HepG2 (cell line): ENCODE results near the gene FAM24A. TPM values are rescaled to one million over a fixed set of nuclear protein-coding genes. Genes with fewer than 3 reads are reported as not detected.

Experiments
- ADNP ChIP-seq: sonication (generic); formaldehyde crosslinking; IDR thresholded peaks from 2 replicates; pipeline ENCODE4 v1.4.0; 2020; ENCODE audit warnings: missing genetic modification reagents
- ERF ChIP-seq: IDR thresholded peaks from 2 replicates; pipeline ENCODE4 v1.6.1; 2018; ENCODE audit warnings: missing biosample characterization, missing genetic modification reagents
- KDM1A ChIP-seq: IDR thresholded peaks from 2 replicates; pipeline ENCODE4 v1.6.1; 2016; ENCODE audit warnings: missing compliant biosample characterization
- NONO ChIP-seq, 2 experiments: fragments of 450-650 bp in 1 of 2; sonication (generic) in 1 of 2; formaldehyde crosslinking in 1 of 2; IDR thresholded peaks in 1 of 2; conservative IDR thresholded peaks in 1 of 2; 2 replicates each; pipeline versions ENCODE4 v1.6.1 to v1.8.0; 2017 to 2022; ENCODE audit warnings: mild to moderate bottlenecking in 1 of 2, missing genetic modification reagents in 1 of 2, moderate library complexity in 1 of 2
- NR2C2 ChIP-seq: sonication (generic); formaldehyde crosslinking; IDR thresholded peaks from 2 replicates; pipeline ENCODE4 v1.4.0; 2020; ENCODE audit warnings: missing genetic modification reagents, mild to moderate bottlenecking, moderate library complexity, borderline replicate concordance
- XRCC5 ChIP-seq: fragments of 200-400 bp; formaldehyde crosslinking; optimal IDR thresholded peaks from 2 replicates; pipeline ENCODE3; 2017; ENCODE audit warnings: mild to moderate bottlenecking, low read length
- ZNF20 ChIP-seq: sonication (generic); formaldehyde crosslinking; IDR thresholded peaks from 2 replicates; pipeline ENCODE4 v1.4.0; 2020; ENCODE audit warnings: mild to moderate bottlenecking, moderate library complexity, missing genetic modification reagents
- ZNF605 ChIP-seq: sonication (generic); formaldehyde crosslinking; IDR thresholded peaks from 2 replicates; pipeline ENCODE4 v1.8.0; 2022; ENCODE audit warnings: mild to moderate bottlenecking, missing genetic modification reagents
- ZNF652 ChIP-seq: IDR thresholded peaks from 2 replicates; pipeline ENCODE4 v1.6.1; 2016; ENCODE audit warnings: low read depth, borderline replicate concordance
- ZNF782 ChIP-seq: sonication (generic); formaldehyde crosslinking; IDR thresholded peaks from 2 replicates; pipeline ENCODE4 v1.4.0; 2020; ENCODE audit warnings: missing genetic modification reagents, mild to moderate bottlenecking, borderline replicate concordance
- ZNF839 ChIP-seq: sonication (generic); formaldehyde crosslinking; IDR thresholded peaks from 2 replicates; pipeline ENCODE4 v1.4.0; 2020; ENCODE audit warnings: missing genetic modification reagents, mild to moderate bottlenecking, borderline replicate concordance
- polyA plus RNA-seq, 8 experiments: library from polyadenylated mRNA; depleted of rRNA in 3 of 8; stranded (reverse) in 7 of 8; unstranded in 1 of 8; fragments of >200 nt; fragmentation: Illumina TruSeq in 4 of 8; extraction: Trizol in 4 of 8; gene quantifications; 2 replicates each; pipeline versions ENCODE4 v1.2.1 to v1.2.3, GENCODE V29; 2011 to 2016; ENCODE audit warnings: low read depth in 4 of 8, missing spikeins in 1 of 8, mixed read lengths in 1 of 8; ENCODE audit not compliant: insufficient read depth in 1 of 8
- total RNA-seq, 5 experiments: library from RNA; depleted of rRNA; stranded (reverse); fragments of >200 nt; fragmentation: Illumina TruSeq; extraction: Trizol; gene quantifications; 2 replicates each; pipeline ENCODE4 v1.2.3, GENCODE V29; 2016; ENCODE audit warnings: low read depth in 1 of 5
- TF ChIP-seq, protein P1 (sequence below), 2 experiments: IDR thresholded peaks; 2 replicates each; pipeline ENCODE4 v1.6.1; 2011 to 2012; ENCODE audit warnings: low read length in 2 of 2, borderline replicate concordance in 1 of 2, low read depth in 1 of 2, mild to moderate bottlenecking in 1 of 2, moderate library complexity in 1 of 2
- TF ChIP-seq, protein P2 (sequence below): sonication (generic); formaldehyde crosslinking; IDR thresholded peaks from 2 replicates; pipeline ENCODE4 v1.5.0; 2020; ENCODE audit warnings: mild to moderate bottlenecking, missing genetic modification reagents
- TF ChIP-seq, protein P3 (sequence below): sonication (generic); formaldehyde crosslinking; IDR thresholded peaks from 2 replicates; pipeline ENCODE4 v1.4.0; 2020; ENCODE audit warnings: missing genetic modification reagents
- TF ChIP-seq, protein P4 (sequence below): conservative IDR thresholded peaks from 2 replicates; pipeline ENCODE4 v1.6.1; 2018; ENCODE audit warnings: missing genetic modification reagents

The FAM24A gene
- total and polyA plus RNA-seq, 2 of the 13 experiments (the other 11 are each of a cell fraction or from before 2014, with no cell fraction given): not detected

DNA sequence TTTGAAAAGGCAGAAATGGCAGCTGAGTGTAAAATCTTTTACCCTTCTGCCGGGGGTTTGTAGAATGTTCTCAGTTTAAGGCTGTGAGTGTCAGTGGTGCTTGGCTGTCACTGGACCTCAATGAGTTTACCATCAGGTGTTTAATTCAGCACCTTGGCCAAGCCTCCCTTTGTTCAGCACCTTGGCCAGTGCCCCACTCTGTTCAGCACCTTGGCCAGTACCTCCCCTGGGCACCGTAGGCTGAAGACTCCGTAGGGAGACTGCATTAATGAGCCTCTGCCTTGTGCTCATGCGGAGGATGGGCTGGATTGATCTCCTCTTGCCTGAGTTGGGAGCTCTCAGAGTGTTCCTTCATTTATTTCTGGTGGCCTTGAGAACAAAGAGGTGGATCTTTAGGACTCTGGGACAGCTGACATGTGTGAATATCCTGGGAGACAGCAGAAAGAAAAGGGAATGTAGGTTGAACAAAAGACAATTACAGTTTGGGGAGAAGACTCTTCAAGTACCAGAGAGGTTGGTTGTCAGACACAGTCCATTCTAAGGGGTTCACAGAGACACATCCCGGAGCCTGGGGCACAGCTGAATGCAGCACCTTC lies 1.6 kb downstream of the FAM24A start (continued):
- TF ChIP-seq ZNF839 (CRISPR knock-in tag) (peak; percentile 99), KDM1A (CRISPR knock-in tag) (peak; percentile 94), NONO (IDR thresholded peaks at IDR 0.05) (no peak), NONO (CRISPR knock-in tag; conservative IDR thresholded peaks at IDR 0.05) (peak; percentile 63; the same call in 1 of the 2 replicates), ZNF605 (CRISPR knock-in tag) (peak; percentile 100), ERF (CRISPR knock-in tag) (peak; percentile 100), ZNF652 (peak; percentile 87), ZNF782 (CRISPR knock-in tag) (peak; percentile 100), NR2C2 (peak; percentile 80), ZNF20 (CRISPR knock-in tag) (peak; percentile 99), ADNP (CRISPR knock-in tag) (peak; percentile 86), XRCC5 (peak; percentile 69)
- TF ChIP-seq, protein P1, sequence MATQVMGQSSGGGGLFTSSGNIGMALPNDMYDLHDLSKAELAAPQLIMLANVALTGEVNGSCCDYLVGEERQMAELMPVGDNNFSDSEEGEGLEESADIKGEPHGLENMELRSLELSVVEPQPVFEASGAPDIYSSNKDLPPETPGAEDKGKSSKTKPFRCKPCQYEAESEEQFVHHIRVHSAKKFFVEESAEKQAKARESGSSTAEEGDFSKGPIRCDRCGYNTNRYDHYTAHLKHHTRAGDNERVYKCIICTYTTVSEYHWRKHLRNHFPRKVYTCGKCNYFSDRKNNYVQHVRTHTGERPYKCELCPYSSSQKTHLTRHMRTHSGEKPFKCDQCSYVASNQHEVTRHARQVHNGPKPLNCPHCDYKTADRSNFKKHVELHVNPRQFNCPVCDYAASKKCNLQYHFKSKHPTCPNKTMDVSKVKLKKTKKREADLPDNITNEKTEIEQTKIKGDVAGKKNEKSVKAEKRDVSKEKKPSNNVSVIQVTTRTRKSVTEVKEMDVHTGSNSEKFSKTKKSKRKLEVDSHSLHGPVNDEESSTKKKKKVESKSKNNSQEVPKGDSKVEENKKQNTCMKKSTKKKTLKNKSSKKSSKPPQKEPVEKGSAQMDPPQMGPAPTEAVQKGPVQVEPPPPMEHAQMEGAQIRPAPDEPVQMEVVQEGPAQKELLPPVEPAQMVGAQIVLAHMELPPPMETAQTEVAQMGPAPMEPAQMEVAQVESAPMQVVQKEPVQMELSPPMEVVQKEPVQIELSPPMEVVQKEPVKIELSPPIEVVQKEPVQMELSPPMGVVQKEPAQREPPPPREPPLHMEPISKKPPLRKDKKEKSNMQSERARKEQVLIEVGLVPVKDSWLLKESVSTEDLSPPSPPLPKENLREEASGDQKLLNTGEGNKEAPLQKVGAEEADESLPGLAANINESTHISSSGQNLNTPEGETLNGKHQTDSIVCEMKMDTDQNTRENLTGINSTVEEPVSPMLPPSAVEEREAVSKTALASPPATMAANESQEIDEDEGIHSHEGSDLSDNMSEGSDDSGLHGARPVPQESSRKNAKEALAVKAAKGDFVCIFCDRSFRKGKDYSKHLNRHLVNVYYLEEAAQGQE (IDR thresholded peaks at IDR 0.05; ENCODE audit: borderline replicate concordance in 1 of 2, low read depth in 1 of 2, low read length in 2 of 2): peak in 1 of 2 experiments; percentile 100
- TF ChIP-seq, protein P2, sequence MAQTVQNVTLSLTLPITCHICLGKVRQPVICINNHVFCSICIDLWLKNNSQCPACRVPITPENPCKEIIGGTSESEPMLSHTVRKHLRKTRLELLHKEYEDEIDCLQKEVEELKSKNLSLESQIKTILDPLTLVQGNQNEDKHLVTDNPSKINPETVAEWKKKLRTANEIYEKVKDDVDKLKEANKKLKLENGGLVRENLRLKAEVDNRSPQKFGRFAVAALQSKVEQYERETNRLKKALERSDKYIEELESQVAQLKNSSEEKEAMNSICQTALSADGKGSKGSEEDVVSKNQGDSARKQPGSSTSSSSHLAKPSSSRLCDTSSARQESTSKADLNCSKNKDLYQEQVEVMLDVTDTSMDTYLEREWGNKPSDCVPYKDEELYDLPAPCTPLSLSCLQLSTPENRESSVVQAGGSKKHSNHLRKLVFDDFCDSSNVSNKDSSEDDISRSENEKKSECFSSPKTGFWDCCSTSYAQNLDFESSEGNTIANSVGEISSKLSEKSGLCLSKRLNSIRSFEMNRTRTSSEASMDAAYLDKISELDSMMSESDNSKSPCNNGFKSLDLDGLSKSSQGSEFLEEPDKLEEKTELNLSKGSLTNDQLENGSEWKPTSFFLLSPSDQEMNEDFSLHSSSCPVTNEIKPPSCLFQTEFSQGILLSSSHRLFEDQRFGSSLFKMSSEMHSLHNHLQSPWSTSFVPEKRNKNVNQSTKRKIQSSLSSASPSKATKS (CRISPR knock-in tag): peak; percentile 100
- TF ChIP-seq, protein P3, sequence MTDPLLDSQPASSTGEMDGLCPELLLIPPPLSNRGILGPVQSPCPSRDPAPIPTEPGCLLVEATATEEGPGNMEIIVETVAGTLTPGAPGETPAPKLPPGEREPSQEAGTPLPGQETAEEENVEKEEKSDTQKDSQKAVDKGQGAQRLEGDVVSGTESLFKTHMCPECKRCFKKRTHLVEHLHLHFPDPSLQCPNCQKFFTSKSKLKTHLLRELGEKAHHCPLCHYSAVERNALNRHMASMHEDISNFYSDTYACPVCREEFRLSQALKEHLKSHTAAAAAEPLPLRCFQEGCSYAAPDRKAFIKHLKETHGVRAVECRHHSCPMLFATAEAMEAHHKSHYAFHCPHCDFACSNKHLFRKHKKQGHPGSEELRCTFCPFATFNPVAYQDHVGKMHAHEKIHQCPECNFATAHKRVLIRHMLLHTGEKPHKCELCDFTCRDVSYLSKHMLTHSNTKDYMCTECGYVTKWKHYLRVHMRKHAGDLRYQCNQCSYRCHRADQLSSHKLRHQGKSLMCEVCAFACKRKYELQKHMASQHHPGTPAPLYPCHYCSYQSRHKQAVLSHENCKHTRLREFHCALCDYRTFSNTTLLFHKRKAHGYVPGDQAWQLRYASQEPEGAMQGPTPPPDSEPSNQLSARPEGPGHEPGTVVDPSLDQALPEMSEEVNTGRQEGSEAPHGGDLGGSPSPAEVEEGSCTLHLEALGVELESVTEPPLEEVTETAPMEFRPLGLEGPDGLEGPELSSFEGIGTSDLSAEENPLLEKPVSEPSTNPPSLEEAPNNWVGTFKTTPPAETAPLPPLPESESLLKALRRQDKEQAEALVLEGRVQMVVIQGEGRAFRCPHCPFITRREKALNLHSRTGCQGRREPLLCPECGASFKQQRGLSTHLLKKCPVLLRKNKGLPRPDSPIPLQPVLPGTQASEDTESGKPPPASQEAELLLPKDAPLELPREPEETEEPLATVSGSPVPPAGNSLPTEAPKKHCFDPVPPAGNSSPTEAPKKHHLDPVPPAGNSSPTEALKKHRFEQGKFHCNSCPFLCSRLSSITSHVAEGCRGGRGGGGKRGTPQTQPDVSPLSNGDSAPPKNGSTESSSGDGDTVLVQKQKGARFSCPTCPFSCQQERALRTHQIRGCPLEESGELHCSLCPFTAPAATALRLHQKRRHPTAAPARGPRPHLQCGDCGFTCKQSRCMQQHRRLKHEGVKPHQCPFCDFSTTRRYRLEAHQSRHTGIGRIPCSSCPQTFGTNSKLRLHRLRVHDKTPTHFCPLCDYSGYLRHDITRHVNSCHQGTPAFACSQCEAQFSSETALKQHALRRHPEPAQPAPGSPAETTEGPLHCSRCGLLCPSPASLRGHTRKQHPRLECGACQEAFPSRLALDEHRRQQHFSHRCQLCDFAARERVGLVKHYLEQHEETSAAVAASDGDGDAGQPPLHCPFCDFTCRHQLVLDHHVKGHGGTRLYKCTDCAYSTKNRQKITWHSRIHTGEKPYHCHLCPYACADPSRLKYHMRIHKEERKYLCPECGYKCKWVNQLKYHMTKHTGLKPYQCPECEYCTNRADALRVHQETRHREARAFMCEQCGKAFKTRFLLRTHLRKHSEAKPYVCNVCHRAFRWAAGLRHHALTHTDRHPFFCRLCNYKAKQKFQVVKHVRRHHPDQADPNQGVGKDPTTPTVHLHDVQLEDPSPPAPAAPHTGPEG (CRISPR knock-in tag): peak; percentile 99
- TF ChIP-seq, protein P4, sequence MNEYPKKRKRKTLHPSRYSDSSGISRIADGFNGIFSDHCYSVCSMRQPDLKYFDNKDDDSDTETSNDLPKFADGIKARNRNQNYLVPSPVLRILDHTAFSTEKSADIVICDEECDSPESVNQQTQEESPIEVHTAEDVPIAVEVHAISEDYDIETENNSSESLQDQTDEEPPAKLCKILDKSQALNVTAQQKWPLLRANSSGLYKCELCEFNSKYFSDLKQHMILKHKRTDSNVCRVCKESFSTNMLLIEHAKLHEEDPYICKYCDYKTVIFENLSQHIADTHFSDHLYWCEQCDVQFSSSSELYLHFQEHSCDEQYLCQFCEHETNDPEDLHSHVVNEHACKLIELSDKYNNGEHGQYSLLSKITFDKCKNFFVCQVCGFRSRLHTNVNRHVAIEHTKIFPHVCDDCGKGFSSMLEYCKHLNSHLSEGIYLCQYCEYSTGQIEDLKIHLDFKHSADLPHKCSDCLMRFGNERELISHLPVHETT (CRISPR knock-in tag): peak; percentile 100
